ENCODE measurements around the gene NCOA7.
A peak's percentile ranks its signal among the peaks of the same experiment; 100 is the strongest.

NCOA7 gene

GRCh38 chr6:125918230-125918629 is 127.5 kb downstream of the NCOA7 start:
- no peak overlapping the region for H2AFZ ChIP-seq (ENCODE audit: low read depth)
- H3K4me1 ChIP-seq (ENCODE audit: low read depth, poor library complexity, severe bottlenecking): peaks cover 16% of the 10 kb centered on the region
- H3K27ac ChIP-seq: no peak overlapping the region

GRCh38 chr6:125918681-125919566 is 128.2 kb downstream of the NCOA7 start:
- H4K20me1 ChIP-seq (ENCODE audit: insufficient read depth): no peaks in the 10 kb centered on the region
- peak overlapping the region; percentile 47 for H3K4me2 ChIP-seq
- no peaks in the 10 kb centered on the region for H3K36me3 ChIP-seq (ENCODE audit: insufficient read depth)
- H3K27me3 ChIP-seq (ENCODE audit: insufficient read depth, low read depth): no peaks in the 10 kb centered on the region
- TF ChIP-seq CTCF (conservative IDR thresholded peaks at IDR 0.05; ENCODE audit: low read depth, low read length): no peak
- no peak overlapping the region for H3K9ac ChIP-seq
- H3K4me3 ChIP-seq (IDR thresholded peaks at IDR 0.05; ENCODE audit: insufficient read depth, low read depth, low read length): no peak overlapping the region
- peak overlapping the region; percentile 26; the same call in 1 of the 2 replicates for H3K27ac ChIP-seq
- no peak overlapping the region for H2AFZ ChIP-seq (ENCODE audit: low read depth)
- no peaks in the 10 kb centered on the region for H3K79me2 ChIP-seq (ENCODE audit: insufficient read depth, low read depth)
- peaks cover 16% of the 10 kb centered on the region for H3K4me1 ChIP-seq (ENCODE audit: low read depth, poor library complexity, severe bottlenecking)

More at GRCh38 chr6:125918230-125918629, 127.5 kb downstream of the NCOA7 start:
- Histone ChIP-seq H3K4me2 (no peak overlapping the region), H3K36me3 (ENCODE audit: insufficient read depth) (no peaks in the 10 kb centered on the region), H3K79me2 (ENCODE audit: insufficient read depth, low read depth) (no peaks in the 10 kb centered on the region), H3K27me3 (ENCODE audit: insufficient read depth, low read depth) (no peaks in the 10 kb centered on the region), H3K9ac (no peak overlapping the region), H3K4me3 (IDR thresholded peaks at IDR 0.05; ENCODE audit: insufficient read depth, low read depth, low read length) (no peak overlapping the region), H4K20me1 (ENCODE audit: insufficient read depth) (no peaks in the 10 kb centered on the region)
- TF ChIP-seq CTCF (conservative IDR thresholded peaks at IDR 0.05; ENCODE audit: low read depth, low read length): no peak

GRCh38 chr6:125919618-125920017 is 128.9 kb downstream of the NCOA7 start:
- no peaks in the 10 kb centered on the region for H4K20me1 ChIP-seq (ENCODE audit: insufficient read depth)
- H3K4me1 ChIP-seq (ENCODE audit: low read depth, poor library complexity, severe bottlenecking): peaks cover 16% of the 10 kb centered on the region
- no peaks in the 10 kb centered on the region for H3K36me3 ChIP-seq (ENCODE audit: insufficient read depth)
- no peak overlapping the region for H3K4me3 ChIP-seq (IDR thresholded peaks at IDR 0.05; ENCODE audit: insufficient read depth, low read depth, low read length)
- H2AFZ ChIP-seq (ENCODE audit: low read depth): no peak overlapping the region
- no peak overlapping the region for H3K9ac ChIP-seq
- no peak for TF ChIP-seq CTCF (conservative IDR thresholded peaks at IDR 0.05; ENCODE audit: low read depth, low read length)
- H3K27me3 ChIP-seq (ENCODE audit: insufficient read depth, low read depth): no peaks in the 10 kb centered on the region
- H3K4me2 ChIP-seq: peak overlapping the region; percentile 47
- H3K27ac ChIP-seq: peak overlapping the region; percentile 26; the same call in 1 of the 2 replicates
- H3K79me2 ChIP-seq (ENCODE audit: insufficient read depth, low read depth): no peaks in the 10 kb centered on the region

- Histone ChIP-seq H3K36me3 (ENCODE audit: insufficient read depth) (no peaks in the 10 kb centered on the region), H3K4me3 (IDR thresholded peaks at IDR 0.05; ENCODE audit: insufficient read depth, low read depth, low read length) (no peak overlapping the region), H3K4me2 (no peak overlapping the region), H3K27me3 (ENCODE audit: insufficient read depth, low read depth) (no peaks in the 10 kb centered on the region), H3K9ac (no peak overlapping the region), H4K20me1 (ENCODE audit: insufficient read depth) (no peaks in the 10 kb centered on the region), H3K27ac (no peak overlapping the region), H3K79me2 (ENCODE audit: insufficient read depth, low read depth) (no peaks in the 10 kb centered on the region), H3K4me1 (ENCODE audit: low read depth, poor library complexity, severe bottlenecking) (peaks cover 16% of the 10 kb centered on the region), H2AFZ (ENCODE audit: low read depth) (no peak overlapping the region)
- TF ChIP-seq CTCF (conservative IDR thresholded peaks at IDR 0.05; ENCODE audit: low read depth, low read length): no peak
Observed at GRCh38 chr6:125922322-125922860, 131.6 kb downstream of the NCOA7 start.
